ENCODE measurements around the gene PTK7. TPM values are rescaled to one million over a fixed set of nuclear protein-coding genes. Genes with fewer than 3 reads are reported as not detected.

The PTK7 gene
- total and polyA plus RNA-seq, 4 experiments from 2014 or later: 0.08 to 0.42 (median 0.26) TPM; not detected in 1

- H3K36me3 Mint-ChIP-seq: peaks cover 25 to 46% of the 10 kb centered on the region in 2 donors
- CTCF ChIA-PET (ENCODE audit: partially characterized antibody): interaction anchor here (1.1 kb wide), 1 partner anchor 10 kb away, joined by 3 read pairs; no protein-coding TSS in a partner anchor
- H3K4me3 ChIP-seq (ENCODE audit: low read length in 2 of 2): no peak overlapping the region
- H3K27ac Mint-ChIP-seq: peak overlapping the region in 5 of 7 donors; percentile 36 to 92 (median 66)
- H3K4me1 Mint-ChIP-seq: peaks cover 40 to 65% (median 52%) of the 10 kb centered on the region in 4 donors
- POLR2A ChIA-PET (ENCODE audit: partially characterized antibody): interaction anchor here (0.5 to 2.5 kb wide), 4 partner anchors 9 to 239 kb away, joined by 3 to 13 read pairs (median 8); partner anchors contain the start of gene SRF
- H3K9me3 ChIP-seq (ENCODE audit: control insufficient read depth in 1 of 2, low read length in 2 of 2): no peaks in the 10 kb centered on the region
- H3K27me3 ChIP-seq (ENCODE audit: insufficient read depth, low read length): no peaks in the 10 kb centered on the region
- no peak for DNase-seq
- H3K9me3 Mint-ChIP-seq: no peaks in the 10 kb centered on the region
- peak overlapping the region in 7 of 8 donors; percentile 10 to 48 (median 37) for H3K4me3 Mint-ChIP-seq
- no peaks in the 10 kb centered on the region for H3K27me3 Mint-ChIP-seq
- H3K27ac ChIP-seq (ENCODE audit: low read depth, low read length): no peak overlapping the region
- peaks cover 26% of the 10 kb centered on the region for H3K36me3 ChIP-seq (ENCODE audit: insufficient read depth, low read length)
- peaks cover 57% of the 10 kb centered on the region for H3K4me1 ChIP-seq (ENCODE audit: insufficient read depth, low read length)
- intact Hi-C loops (cut with micrococcal nuclease): no loop called here
Observed at GRCh38 chr6:43184268-43184985, 108.3 kb downstream of the PTK7 start.

- ChIA-PET POLR2A (ENCODE audit: partially characterized antibody) (interaction anchor here (0.5 to 2.5 kb wide), 5 partner anchors 11 to 256 kb away, joined by 3 to 13 read pairs (median 4); partner anchors contain the start of genes CNPY3 and SRF), CTCF (ENCODE audit: partially characterized antibody) (no interaction called here)
- Mint-ChIP-seq H3K36me3 (peaks cover 25 to 52% of the 10 kb centered on the region in 2 donors), H3K4me3 (peak overlapping the region in 7 of 8 donors; percentile 3 to 70 (median 46)), H3K9me3 (no peaks in the 10 kb centered on the region), H3K27me3 (no peaks in the 10 kb centered on the region), H3K4me1 (peaks cover 43 to 68% (median 56%) of the 10 kb centered on the region in 4 donors), H3K27ac (peak overlapping the region; percentile 50 to 85 (median 74))
- Histone ChIP-seq H3K27me3 (ENCODE audit: insufficient read depth, low read length) (no peaks in the 10 kb centered on the region), H3K4me1 (ENCODE audit: insufficient read depth, low read length) (peaks cover 61% of the 10 kb centered on the region), H3K27ac (ENCODE audit: low read depth, low read length) (peak overlapping the region; percentile 18), H3K36me3 (ENCODE audit: insufficient read depth, low read length) (peaks cover 24% of the 10 kb centered on the region), H3K4me3 (ENCODE audit: low read length in 2 of 2) (no peak overlapping the region), H3K9me3 (ENCODE audit: control insufficient read depth in 1 of 2, low read length in 2 of 2) (no peaks in the 10 kb centered on the region)
- intact Hi-C loops (cut with micrococcal nuclease): no loop called here
- peak in 4 of 5 donors; percentile 40 to 62 (median 49) for DNase-seq
Observed at GRCh38 chr6:43185391-43185985, 109.4 kb downstream of the PTK7 start.

- DNase-seq: no peak
- H3K9me3 Mint-ChIP-seq: no peaks in the 10 kb centered on the region
- POLR2A ChIA-PET (ENCODE audit: partially characterized antibody): interaction anchor here (0.5 to 2.5 kb wide), 4 partner anchors 12 to 257 kb away, joined by 4 to 13 read pairs (median 8); partner anchors contain the start of genes CNPY3 and SRF
- peaks cover 26 to 55% of the 10 kb centered on the region in 2 donors for H3K36me3 Mint-ChIP-seq
- CTCF ChIA-PET (ENCODE audit: partially characterized antibody): no interaction called here
- H3K27me3 ChIP-seq (ENCODE audit: insufficient read depth, low read length): no peaks in the 10 kb centered on the region
- H3K4me1 Mint-ChIP-seq: peaks cover 44 to 70% (median 55%) of the 10 kb centered on the region in 4 donors
- H3K27me3 Mint-ChIP-seq: no peaks in the 10 kb centered on the region
- peak overlapping the region in 3 of 7 donors; percentile 59 to 70 (median 64) for H3K27ac Mint-ChIP-seq
- H3K9me3 ChIP-seq (ENCODE audit: control insufficient read depth in 1 of 2, low read length in 2 of 2): no peaks in the 10 kb centered on the region
- intact Hi-C loops (cut with micrococcal nuclease): no loop called here
- no peak overlapping the region for H3K4me3 ChIP-seq (ENCODE audit: low read length in 2 of 2)
- H3K4me1 ChIP-seq (ENCODE audit: insufficient read depth, low read length): peaks cover 57% of the 10 kb centered on the region
- peaks cover 24% of the 10 kb centered on the region for H3K36me3 ChIP-seq (ENCODE audit: insufficient read depth, low read length)
- no peak overlapping the region for H3K27ac ChIP-seq (ENCODE audit: low read depth, low read length)
- H3K4me3 Mint-ChIP-seq: no peak overlapping the region
Observed at GRCh38 chr6:43186019-43186418, 109.9 kb downstream of the PTK7 start.

GRCh38 chr6:43186706-43187105, 110.6 kb downstream of the PTK7 start:
- H3K27ac Mint-ChIP-seq: peak overlapping the region in 4 of 7 donors; percentile 57 to 70 (median 62)
- Histone ChIP-seq H3K27ac (ENCODE audit: low read depth, low read length) (no peak overlapping the region), H3K4me3 (ENCODE audit: low read length in 2 of 2) (no peak overlapping the region), H3K27me3 (ENCODE audit: insufficient read depth, low read length) (no peaks in the 10 kb centered on the region), H3K4me1 (ENCODE audit: insufficient read depth, low read length) (peaks cover 50% of the 10 kb centered on the region), H3K36me3 (ENCODE audit: insufficient read depth, low read length) (peaks cover 24% of the 10 kb centered on the region), H3K9me3 (ENCODE audit: control insufficient read depth in 1 of 2, low read length in 2 of 2) (no peaks in the 10 kb centered on the region)
- no peak overlapping the region for H3K4me3 Mint-ChIP-seq
- peaks cover 38 to 63% (median 49%) of the 10 kb centered on the region in 4 donors for H3K4me1 Mint-ChIP-seq
- H3K27me3 Mint-ChIP-seq: no peaks in the 10 kb centered on the region
- intact Hi-C loops (cut with micrococcal nuclease): no loop called here
- no peaks in the 10 kb centered on the region for H3K9me3 Mint-ChIP-seq
- peaks cover 28 to 52% of the 10 kb centered on the region in 2 donors for H3K36me3 Mint-ChIP-seq
- ChIA-PET CTCF (ENCODE audit: partially characterized antibody) (no interaction called here), POLR2A (ENCODE audit: partially characterized antibody) (interaction anchor here (2.5 kb wide), 1 partner anchor 15 kb away, joined by 13 read pairs; the partner anchor contains the start of gene SRF)
- DNase-seq: no peak

GRCh38 chr6:43187821-43188220, 111.7 kb downstream of the PTK7 start:
- ChIA-PET CTCF (ENCODE audit: partially characterized antibody) (no interaction called here), POLR2A (ENCODE audit: partially characterized antibody) (interaction anchor here (1.0 to 1.5 kb wide), 2 partner anchors 13 to 36 kb away, joined by 3 to 5 read pairs; no protein-coding TSS in a partner anchor)
- H3K4me1 ChIP-seq (ENCODE audit: insufficient read depth, low read length): peaks cover 44% of the 10 kb centered on the region
- Mint-ChIP-seq H3K4me3 (no peak overlapping the region), H3K27me3 (no peaks in the 10 kb centered on the region), H3K27ac (peak overlapping the region in 3 of 7 donors; percentile 28 to 51 (median 31)), H3K9me3 (no peaks in the 10 kb centered on the region), H3K4me1 (peaks cover 35 to 55% (median 42%) of the 10 kb centered on the region in 4 donors), H3K36me3 (peaks cover 32 to 49% of the 10 kb centered on the region in 2 donors)
- H3K36me3 ChIP-seq (ENCODE audit: insufficient read depth, low read length): peaks cover 26% of the 10 kb centered on the region
- H3K27me3 ChIP-seq (ENCODE audit: insufficient read depth, low read length): no peaks in the 10 kb centered on the region
- H3K27ac ChIP-seq (ENCODE audit: low read depth, low read length): no peak overlapping the region
- H3K4me3 ChIP-seq (ENCODE audit: low read length in 2 of 2): no peak overlapping the region
- intact Hi-C loops (cut with micrococcal nuclease): no loop called here
- DNase-seq: no peak
- no peaks in the 10 kb centered on the region for H3K9me3 ChIP-seq (ENCODE audit: control insufficient read depth in 1 of 2, low read length in 2 of 2)

- POLR2A ChIA-PET (ENCODE audit: partially characterized antibody): interaction anchor here (0.7 to 1.5 kb wide), 3 partner anchors 35 to 1393 kb away, joined by 3 to 5 read pairs (median 5); no protein-coding TSS in a partner anchor
- Histone ChIP-seq H3K9me3 (ENCODE audit: control insufficient read depth in 1 of 2, low read length in 2 of 2) (no peaks in the 10 kb centered on the region), H3K4me1 (ENCODE audit: insufficient read depth, low read length) (peaks cover 38% of the 10 kb centered on the region), H3K27ac (ENCODE audit: low read depth, low read length) (no peak overlapping the region), H3K27me3 (ENCODE audit: insufficient read depth, low read length) (no peaks in the 10 kb centered on the region), H3K4me3 (ENCODE audit: low read length in 2 of 2) (no peak overlapping the region), H3K36me3 (ENCODE audit: insufficient read depth, low read length) (peaks cover 31% of the 10 kb centered on the region)
- Mint-ChIP-seq H3K4me3 (no peak overlapping the region), H3K9me3 (no peaks in the 10 kb centered on the region), H3K36me3 (peaks cover 38 to 52% of the 10 kb centered on the region in 2 donors), H3K27me3 (no peaks in the 10 kb centered on the region), H3K4me1 (peaks cover 29 to 49% (median 36%) of the 10 kb centered on the region in 4 donors), H3K27ac (peak overlapping the region in 1 of 7 donors; percentile 24)
- DNase-seq: no peak
- intact Hi-C loops (cut with micrococcal nuclease): no loop called here
- CTCF ChIA-PET (ENCODE audit: partially characterized antibody): no interaction called here
Observed at GRCh38 chr6:43188426-43188825, 112.3 kb downstream of the PTK7 start.

GRCh38 chr6:43189776-43190304, 113.7 kb downstream of the PTK7 start:
- Mint-ChIP-seq H3K4me1 (peaks cover 19 to 35% (median 24%) of the 10 kb centered on the region in 4 donors), H3K4me3 (no peak overlapping the region), H3K27me3 (no peaks in the 10 kb centered on the region), H3K27ac (peak overlapping the region in 1 of 7 donors; percentile 72), H3K36me3 (peaks cover 50 to 58% of the 10 kb centered on the region in 2 donors), H3K9me3 (no peaks in the 10 kb centered on the region)
- H3K27me3 ChIP-seq (ENCODE audit: insufficient read depth, low read length): no peaks in the 10 kb centered on the region
- intact Hi-C loops (cut with micrococcal nuclease): no loop called here
- no peak overlapping the region for H3K27ac ChIP-seq (ENCODE audit: low read depth, low read length)
- H3K9me3 ChIP-seq (ENCODE audit: control insufficient read depth in 1 of 2, low read length in 2 of 2): no peaks in the 10 kb centered on the region
- CTCF ChIA-PET (ENCODE audit: partially characterized antibody): no interaction called here
- no peak for DNase-seq
- POLR2A ChIA-PET (ENCODE audit: partially characterized antibody): no interaction called here
- H3K36me3 ChIP-seq (ENCODE audit: insufficient read depth, low read length): peaks cover 31% of the 10 kb centered on the region
- H3K4me3 ChIP-seq (ENCODE audit: low read length in 2 of 2): no peak overlapping the region
- H3K4me1 ChIP-seq (ENCODE audit: insufficient read depth, low read length): peaks cover 24% of the 10 kb centered on the region
